ENCODE data around the gene DHCR7. TPM values are rescaled to one million over a fixed set of nuclear protein-coding genes. Genes with fewer than 3 reads are reported as not detected.

DHCR7 gene
- total RNA-seq, 1 experiment from 2014 or later = 371 TPM

- H3K4me1 ChIP-seq = no peaks in the 10 kb centered on the region
- Mint-ChIP-seq H3K9me3 (ENCODE audit: unreplicated experiment) (no peaks in the 10 kb centered on the region), H3K4me1 (ENCODE audit: low read depth, unreplicated experiment) (no peaks in the 10 kb centered on the region), H3K36me3 (ENCODE audit: insufficient read depth, unreplicated experiment) (peaks cover 56% of the 10 kb centered on the region), H3K4me3 (ENCODE audit: unreplicated experiment) (no peak overlapping the region), H3K27ac (ENCODE audit: unreplicated experiment) (no peak overlapping the region), H3K27me3 (ENCODE audit: insufficient read depth, unreplicated experiment) (no peaks in the 10 kb centered on the region)
- intact Hi-C loops (cut with micrococcal nuclease; ENCODE audit: unreplicated experiment) = no loop called here
- H3K9me3 ChIP-seq = no peaks in the 10 kb centered on the region
- ChIA-PET CTCF (no interaction called here), POLR2A (no interaction called here)
- peak in 1 of 2 experiments; percentile 18 for DNase-seq
- H3K36me3 ChIP-seq (ENCODE audit: control insufficient read depth, insufficient read depth, low read length) = peaks cover 18% of the 10 kb centered on the region
- no peaks in the 10 kb centered on the region for H3K27me3 ChIP-seq (replicated peaks; ENCODE audit: control insufficient read depth, insufficient read depth, low read length)
- no TSS peak for BruUV-seq (replicated peaks)
- no peak overlapping the region for H3K4me3 ChIP-seq (ENCODE audit: low read depth, low read length)
- TF ChIP-seq, protein P1, sequence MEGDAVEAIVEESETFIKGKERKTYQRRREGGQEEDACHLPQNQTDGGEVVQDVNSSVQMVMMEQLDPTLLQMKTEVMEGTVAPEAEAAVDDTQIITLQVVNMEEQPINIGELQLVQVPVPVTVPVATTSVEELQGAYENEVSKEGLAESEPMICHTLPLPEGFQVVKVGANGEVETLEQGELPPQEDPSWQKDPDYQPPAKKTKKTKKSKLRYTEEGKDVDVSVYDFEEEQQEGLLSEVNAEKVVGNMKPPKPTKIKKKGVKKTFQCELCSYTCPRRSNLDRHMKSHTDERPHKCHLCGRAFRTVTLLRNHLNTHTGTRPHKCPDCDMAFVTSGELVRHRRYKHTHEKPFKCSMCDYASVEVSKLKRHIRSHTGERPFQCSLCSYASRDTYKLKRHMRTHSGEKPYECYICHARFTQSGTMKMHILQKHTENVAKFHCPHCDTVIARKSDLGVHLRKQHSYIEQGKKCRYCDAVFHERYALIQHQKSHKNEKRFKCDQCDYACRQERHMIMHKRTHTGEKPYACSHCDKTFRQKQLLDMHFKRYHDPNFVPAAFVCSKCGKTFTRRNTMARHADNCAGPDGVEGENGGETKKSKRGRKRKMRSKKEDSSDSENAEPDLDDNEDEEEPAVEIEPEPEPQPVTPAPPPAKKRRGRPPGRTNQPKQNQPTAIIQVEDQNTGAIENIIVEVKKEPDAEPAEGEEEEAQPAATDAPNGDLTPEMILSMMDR (IDR thresholded peaks at IDR 0.05; ENCODE audit: insufficient read depth in 1 of 2, low read depth in 1 of 2, low read length in 1 of 2, severe bottlenecking in 1 of 2, unreplicated experiment in 1 of 2) = no peak
Observed at GRCh38 chr11:71495286-71496230, 47.4 kb upstream of the DHCR7 start.

- CTCF ChIA-PET = no interaction called here
- Histone ChIP-seq H3K27me3 (replicated peaks; ENCODE audit: control insufficient read depth, insufficient read depth, low read length) (no peaks in the 10 kb centered on the region), H3K9me3 (no peaks in the 10 kb centered on the region), H3K4me1 (peaks cover 23% of the 10 kb centered on the region), H3K36me3 (ENCODE audit: control insufficient read depth, insufficient read depth, low read length) (peaks cover 12% of the 10 kb centered on the region; the same call in 1 of the 2 replicates), H3K4me3 (ENCODE audit: low read depth, low read length) (no peak overlapping the region)
- BruUV-seq (replicated peaks) = no TSS peak
- POLR2A ChIA-PET = no interaction called here
- DNase-seq = peak in 1 of 2 experiments; percentile 18
- intact Hi-C loops (cut with micrococcal nuclease; ENCODE audit: unreplicated experiment) = no loop called here
- TF ChIP-seq, protein P1 (IDR thresholded peaks at IDR 0.05; ENCODE audit: insufficient read depth in 1 of 2, low read depth in 1 of 2, low read length in 1 of 2, severe bottlenecking in 1 of 2, unreplicated experiment in 1 of 2) = no peak
- Mint-ChIP-seq H3K27me3 (ENCODE audit: insufficient read depth, unreplicated experiment) (no peaks in the 10 kb centered on the region), H3K4me3 (ENCODE audit: unreplicated experiment) (no peak overlapping the region), H3K27ac (ENCODE audit: unreplicated experiment) (no peak overlapping the region), H3K4me1 (ENCODE audit: low read depth, unreplicated experiment) (peaks cover 21% of the 10 kb centered on the region), H3K9me3 (ENCODE audit: unreplicated experiment) (no peaks in the 10 kb centered on the region), H3K36me3 (ENCODE audit: insufficient read depth, unreplicated experiment) (peaks cover 57% of the 10 kb centered on the region)
Observed at GRCh38 chr11:71491940-71492339, 43.7 kb upstream of the DHCR7 start.

DNA sequence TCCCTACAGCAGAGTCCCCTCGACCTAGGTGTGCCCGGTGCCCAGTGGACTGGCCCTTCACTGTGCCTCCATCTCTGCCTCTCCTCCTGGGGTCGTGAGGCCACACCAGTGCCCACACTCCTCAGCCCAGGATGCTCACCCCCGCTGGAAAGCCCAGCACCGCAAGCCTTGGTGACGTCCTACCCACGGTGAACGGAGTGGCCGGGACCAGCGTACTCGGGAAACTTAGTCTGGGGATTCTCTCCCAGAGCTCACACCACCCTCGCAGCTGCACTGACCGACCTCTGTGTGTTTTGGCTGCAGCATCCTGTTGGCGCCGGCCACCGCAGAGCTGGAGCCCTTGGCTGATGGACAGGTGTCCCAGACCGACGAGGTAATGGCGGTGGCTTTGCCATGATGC is 43.3 kb upstream of the DHCR7 start:
- TF ChIP-seq, protein P1 (IDR thresholded peaks at IDR 0.05; ENCODE audit: insufficient read depth in 1 of 2, low read depth in 1 of 2, low read length in 1 of 2, severe bottlenecking in 1 of 2, unreplicated experiment in 1 of 2) = no peak
- Histone ChIP-seq H3K27me3 (replicated peaks; ENCODE audit: control insufficient read depth, insufficient read depth, low read length) (no peaks in the 10 kb centered on the region), H3K4me3 (ENCODE audit: low read depth, low read length) (no peak overlapping the region), H3K36me3 (ENCODE audit: control insufficient read depth, insufficient read depth, low read length) (peaks cover 12% of the 10 kb centered on the region; the same call in 1 of the 2 replicates), H3K9me3 (no peaks in the 10 kb centered on the region), H3K4me1 (peaks cover 23% of the 10 kb centered on the region)
- Mint-ChIP-seq H3K36me3 (ENCODE audit: insufficient read depth, unreplicated experiment) (peaks cover 57% of the 10 kb centered on the region), H3K4me3 (ENCODE audit: unreplicated experiment) (no peak overlapping the region), H3K27me3 (ENCODE audit: insufficient read depth, unreplicated experiment) (no peaks in the 10 kb centered on the region), H3K27ac (ENCODE audit: unreplicated experiment) (no peak overlapping the region), H3K9me3 (ENCODE audit: unreplicated experiment) (no peaks in the 10 kb centered on the region), H3K4me1 (ENCODE audit: low read depth, unreplicated experiment) (peaks cover 21% of the 10 kb centered on the region)
- DNase-seq = peak in 1 of 2 experiments; percentile 31
- ChIA-PET POLR2A (no interaction called here), CTCF (no interaction called here)
- no TSS peak for BruUV-seq (replicated peaks)
- intact Hi-C loops (cut with micrococcal nuclease; ENCODE audit: unreplicated experiment) = no loop called here
